Subcutaneous adipose tissue (tissue), 4 donors: ENCODE data around the gene THEMIS2. TPM values are rescaled to one million over a fixed set of nuclear protein-coding genes. Genes with fewer than 3 reads are reported as not detected.

Experiments used
- CTCF ChIP-seq: fragments of 450-650 bp; IDR thresholded peaks from one replicate; pipeline ENCODE4 v1.5.1; 2016; ENCODE audit warnings: low read depth, mild to moderate bottlenecking, control low read depth, antibody characterized with exemption, moderate library complexity
- total RNA-seq, 4 donors: library from RNA; depleted of rRNA; stranded (reverse); fragments of >200 nt; gene quantifications; one replicate each; pipeline ENCODE4 v1.1.0, GENCODE V29; 2016

The THEMIS2 gene
- total RNA-seq, 4 donors from 2014 or later, result 35.2 to 122 (median 43.0) TPM

- TF ChIP-seq CTCF, result no peak
Measured at GRCh38 chr1:27858949-27859576, 13.3 kb upstream of the THEMIS2 start.

GRCh38 chr1:27861436-27861835 lies 10.9 kb upstream of the THEMIS2 start:
- TF ChIP-seq CTCF, result no peak

- TF ChIP-seq CTCF, result no peak
Measured at GRCh38 chr1:27862004-27862403, 10.3 kb upstream of the THEMIS2 start.

- no peak for TF ChIP-seq CTCF
Measured at GRCh38 chr1:27862671-27863537, 9.4 kb upstream of the THEMIS2 start.

GRCh38 chr1:27863538-27863915 lies 8.8 kb upstream of the THEMIS2 start:
- no peak for TF ChIP-seq CTCF

- TF ChIP-seq CTCF, result no peak
Measured at GRCh38 chr1:27864264-27864895, 8.0 kb upstream of the THEMIS2 start.

GRCh38 chr1:27865821-27866220 lies 6.5 kb upstream of the THEMIS2 start:
- TF ChIP-seq CTCF, result no peak
